Lower lobe of right lung (tissue), 2 donors: ENCODE results near the gene CCR3. TPM values are rescaled to one million over a fixed set of nuclear protein-coding genes. Genes with fewer than 3 reads are reported as not detected.
A peak's percentile ranks its signal among the peaks of the same experiment; 100 is the strongest.

Source experiments
- ATAC-seq, 2 donors: fragments of 200-7000 bp; cut with Tn5 transposase; one replicate each; pipeline ENCODE4 v1.9.1; 2020 to 2022; ENCODE audit warnings: mild to moderate bottlenecking in 2 of 2, moderate library complexity in 2 of 2
- DNase-seq: peaks from one replicate; pipeline ENCODE4 v3.0.0-alpha.2; 2020
- H3K27ac ChIP-seq: fragments of 200-600 bp; one replicate; pipeline ENCODE4 v1.8.0; 2022
- H3K27me3 ChIP-seq: fragments of 200-600 bp; one replicate; pipeline ENCODE4 v1.8.0; 2022; ENCODE audit warnings: low read depth
- H3K36me3 ChIP-seq: fragments of 200-600 bp; one replicate; pipeline ENCODE4 v1.8.0; 2022; ENCODE audit warnings: mild to moderate bottlenecking
- H3K4me1 ChIP-seq: fragments of 200-600 bp; one replicate; pipeline ENCODE4 v1.8.0; 2022
- H3K4me3 ChIP-seq: fragments of 200-600 bp; one replicate; pipeline ENCODE4 v1.8.0; 2022; ENCODE audit warnings: mild to moderate bottlenecking
- H3K9me3 ChIP-seq: fragments of 200-600 bp; one replicate; pipeline ENCODE4 v1.8.0; 2022
- CTCF ChIP-seq: fragments of 200-600 bp; IDR thresholded peaks from one replicate; pipeline ENCODE4 v1.8.0; 2022; ENCODE audit warnings: antibody characterized with exemption, mild to moderate bottlenecking
- intact Hi-C: fragments of 100-400 bp; cut with DNase I; formaldehyde crosslinking; loops from one replicate; pipeline ENCODE4 v1.11.0; 2022
- total RNA-seq: library from RNA; stranded (reverse); fragmentation: NEBNext Ultra II Directional; extraction: Animal tissue kit (Norgen Biotek cat#: 25700); gene quantifications from one replicate; pipeline ENCODE4 v1.2.1, GENCODE V29; 2021
- donor health status: DM: no; HTN: yes; CAD: no; lungs with severe emphysema.

The CCR3 gene
- total RNA-seq, 1 donor from 2014 or later: not detected

GRCh38 chr3:46212101-46212500 lies 30.2 kb upstream of the CCR3 start:
- H3K36me3 ChIP-seq: no peaks in the 10 kb centered on the region
- TF ChIP-seq CTCF: no peak
- intact Hi-C loops: no loop called here
- ATAC-seq (no peak), DNase-seq (no peak)
- H3K9me3 ChIP-seq: no peaks in the 10 kb centered on the region
- no peak overlapping the region for H3K27ac ChIP-seq
- H3K4me1 ChIP-seq: peaks cover 55% of the 10 kb centered on the region
- no peaks in the 10 kb centered on the region for H3K27me3 ChIP-seq
- no peak overlapping the region for H3K4me3 ChIP-seq

GRCh38 chr3:46213201-46213600 lies 29.1 kb upstream of the CCR3 start:
- no peak for TF ChIP-seq CTCF
- no peaks in the 10 kb centered on the region for H3K9me3 ChIP-seq
- H3K27ac ChIP-seq: no peak overlapping the region
- H3K4me3 ChIP-seq: no peak overlapping the region
- no peak for ATAC-seq
- intact Hi-C loops: no loop called here
- H3K4me1 ChIP-seq: peaks cover 55% of the 10 kb centered on the region
- no peaks in the 10 kb centered on the region for H3K36me3 ChIP-seq
- H3K27me3 ChIP-seq: no peaks in the 10 kb centered on the region
- no peak for DNase-seq

GRCh38 chr3:46214751-46215352 lies 27.4 kb upstream of the CCR3 start:
- Histone ChIP-seq H3K4me3 (no peak overlapping the region), H3K27ac (peak overlapping the region; percentile 24)

GRCh38 chr3:46215810-46216414 lies 26.3 kb upstream of the CCR3 start:
- DNase-seq: peak; percentile 63

More at GRCh38 chr3:46214751-46215352, 27.4 kb upstream of the CCR3 start:
- Histone ChIP-seq H3K36me3 (no peaks in the 10 kb centered on the region), H3K9me3 (no peaks in the 10 kb centered on the region), H3K4me1 (peaks cover 41% of the 10 kb centered on the region), H3K27me3 (no peaks in the 10 kb centered on the region)
- peak; percentile 91 to 94 for ATAC-seq
- intact Hi-C loops: no loop called here
- DNase-seq: peak; percentile 84
- peak; percentile 35 for TF ChIP-seq CTCF

GRCh38 chr3:46218196-46218709 lies 24.0 kb upstream of the CCR3 start:
- DNase-seq: no peak
- H3K36me3 ChIP-seq: no peaks in the 10 kb centered on the region
- no peak for ATAC-seq
- no peaks in the 10 kb centered on the region for H3K9me3 ChIP-seq
- no peaks in the 10 kb centered on the region for H3K27me3 ChIP-seq
- no peak overlapping the region for H3K27ac ChIP-seq
- TF ChIP-seq CTCF: no peak
- H3K4me3 ChIP-seq: no peak overlapping the region
- intact Hi-C loops: no loop called here
- H3K4me1 ChIP-seq: peaks cover 46% of the 10 kb centered on the region

More at GRCh38 chr3:46215810-46216414, 26.3 kb upstream of the CCR3 start:
- intact Hi-C loops: no loop called here
- Histone ChIP-seq H3K9me3 (no peaks in the 10 kb centered on the region), H3K27me3 (no peaks in the 10 kb centered on the region), H3K4me1 (peaks cover 35% of the 10 kb centered on the region), H3K36me3 (no peaks in the 10 kb centered on the region), H3K4me3 (no peak overlapping the region), H3K27ac (peak overlapping the region; percentile 49)
- ATAC-seq: peak; percentile 77 to 84
- no peak for TF ChIP-seq CTCF
